Left ventricle myocardium inferior (tissue), 1 donor: ENCODE results near the gene CEACAM21. TPM values are rescaled to one million over a fixed set of nuclear protein-coding genes. Genes with fewer than 3 reads are reported as not detected.

Source experiments
- DNase-seq: peaks from one replicate; pipeline ENCODE4 v3.0.0-alpha.2; 2020
- H3K27ac ChIP-seq: fragments of 200-600 bp; replicated peaks from 2 replicates; pipeline ENCODE4 v1.8.0; 2021
- H3K27me3 ChIP-seq: fragments of 200-600 bp; 2 replicates; pipeline ENCODE4 v1.8.0; 2021; ENCODE audit warnings: low read depth
- H3K36me3 ChIP-seq: fragments of 200-600 bp; 2 replicates; pipeline ENCODE4 v1.8.0; 2021
- H3K4me1 ChIP-seq: fragments of 200-600 bp; 2 replicates; pipeline ENCODE4 v1.8.0; 2021
- H3K4me3 ChIP-seq: fragments of 200-600 bp; 2 replicates; pipeline ENCODE4 v1.8.0; 2021; ENCODE audit warnings: mild to moderate bottlenecking, moderate library complexity
- H3K9me3 ChIP-seq: fragments of 200-600 bp; replicated peaks from 2 replicates; pipeline ENCODE4 v1.8.0; 2021
- intact Hi-C: fragments of 100-400 bp; cut with micrococcal nuclease; formaldehyde crosslinking; loops from one replicate; pipeline ENCODE4 v1.11.0; 2022
- total RNA-seq: library from RNA; stranded (reverse); fragmentation: NEBNext Ultra II Directional; extraction: Animal tissue kit (Norgen Biotek cat#: 25700); gene quantifications from one replicate; pipeline ENCODE4 v1.2.1, GENCODE V29; 2021
- TF ChIP-seq, protein P1 (sequence below): fragments of 200-600 bp; IDR thresholded peaks from 2 replicates; pipeline ENCODE4 v1.8.0; 2021; ENCODE audit warnings: antibody characterized with exemption, mild to moderate bottlenecking, borderline replicate concordance
- donor health status: DM: no; HTN: yes; CAD: no; lungs with severe emphysema.

Gene CEACAM21
- total RNA-seq, 1 donor from 2014 or later: 0.60 TPM

DNA sequence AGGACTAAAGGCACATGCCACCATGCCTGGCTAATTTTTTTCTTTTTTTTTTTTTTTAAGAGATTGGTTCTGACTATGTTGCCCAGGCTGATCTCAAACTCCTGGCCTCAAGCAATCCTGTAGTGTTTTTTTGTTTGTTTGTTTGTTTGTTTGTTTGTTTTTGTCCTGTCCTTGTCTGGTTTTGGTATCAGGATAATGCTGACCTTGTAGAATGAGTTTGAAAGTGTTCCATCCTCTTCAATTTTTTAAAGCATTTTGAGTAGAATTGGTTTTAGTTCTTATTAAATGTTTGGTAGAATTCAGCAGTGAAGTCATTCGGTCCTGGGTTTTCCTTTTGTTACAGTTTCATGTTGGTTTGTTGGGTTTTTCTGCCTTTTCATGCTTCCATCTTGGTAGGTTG is 31.7 kb downstream of the CEACAM21 start:
- Histone ChIP-seq H3K36me3 (no peaks in the 10 kb centered on the region), H3K27ac (no peak overlapping the region), H3K4me1 (no peaks in the 10 kb centered on the region), H3K4me3 (no peak overlapping the region), H3K9me3 (peaks cover 13% of the 10 kb centered on the region), H3K27me3 (peaks cover 47% of the 10 kb centered on the region)
- intact Hi-C loops: no loop called here
- no peak for DNase-seq
- TF ChIP-seq, protein P1, sequence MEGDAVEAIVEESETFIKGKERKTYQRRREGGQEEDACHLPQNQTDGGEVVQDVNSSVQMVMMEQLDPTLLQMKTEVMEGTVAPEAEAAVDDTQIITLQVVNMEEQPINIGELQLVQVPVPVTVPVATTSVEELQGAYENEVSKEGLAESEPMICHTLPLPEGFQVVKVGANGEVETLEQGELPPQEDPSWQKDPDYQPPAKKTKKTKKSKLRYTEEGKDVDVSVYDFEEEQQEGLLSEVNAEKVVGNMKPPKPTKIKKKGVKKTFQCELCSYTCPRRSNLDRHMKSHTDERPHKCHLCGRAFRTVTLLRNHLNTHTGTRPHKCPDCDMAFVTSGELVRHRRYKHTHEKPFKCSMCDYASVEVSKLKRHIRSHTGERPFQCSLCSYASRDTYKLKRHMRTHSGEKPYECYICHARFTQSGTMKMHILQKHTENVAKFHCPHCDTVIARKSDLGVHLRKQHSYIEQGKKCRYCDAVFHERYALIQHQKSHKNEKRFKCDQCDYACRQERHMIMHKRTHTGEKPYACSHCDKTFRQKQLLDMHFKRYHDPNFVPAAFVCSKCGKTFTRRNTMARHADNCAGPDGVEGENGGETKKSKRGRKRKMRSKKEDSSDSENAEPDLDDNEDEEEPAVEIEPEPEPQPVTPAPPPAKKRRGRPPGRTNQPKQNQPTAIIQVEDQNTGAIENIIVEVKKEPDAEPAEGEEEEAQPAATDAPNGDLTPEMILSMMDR: no peak

DNA sequence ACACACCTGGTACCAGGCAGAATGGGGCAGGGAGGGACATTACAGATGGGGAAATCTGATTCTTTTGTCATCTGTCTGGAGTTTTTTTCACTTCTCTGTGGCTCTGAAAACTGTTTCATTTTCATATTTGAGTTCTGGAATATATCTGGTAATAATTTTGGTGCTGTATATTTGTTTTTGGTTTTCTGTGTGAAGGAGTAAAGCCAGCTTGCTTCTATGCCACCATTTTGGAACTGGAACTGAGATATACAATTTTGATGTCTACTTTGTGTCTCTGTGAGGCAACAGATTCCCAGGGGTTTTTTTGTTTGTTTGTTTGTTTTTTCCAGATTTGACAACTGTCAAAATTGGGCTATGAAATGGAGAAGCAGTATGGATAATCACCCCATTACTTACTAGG is 34.8 kb downstream of the CEACAM21 start:
- H3K36me3 ChIP-seq: no peaks in the 10 kb centered on the region
- H3K4me1 ChIP-seq: no peaks in the 10 kb centered on the region
- no peak for DNase-seq
- intact Hi-C loops: no loop called here
- H3K27me3 ChIP-seq: peaks cover 44% of the 10 kb centered on the region
- no peak overlapping the region for H3K4me3 ChIP-seq
- TF ChIP-seq, protein P1: no peak
- peaks cover 13% of the 10 kb centered on the region for H3K9me3 ChIP-seq
- H3K27ac ChIP-seq: no peak overlapping the region

DNA sequence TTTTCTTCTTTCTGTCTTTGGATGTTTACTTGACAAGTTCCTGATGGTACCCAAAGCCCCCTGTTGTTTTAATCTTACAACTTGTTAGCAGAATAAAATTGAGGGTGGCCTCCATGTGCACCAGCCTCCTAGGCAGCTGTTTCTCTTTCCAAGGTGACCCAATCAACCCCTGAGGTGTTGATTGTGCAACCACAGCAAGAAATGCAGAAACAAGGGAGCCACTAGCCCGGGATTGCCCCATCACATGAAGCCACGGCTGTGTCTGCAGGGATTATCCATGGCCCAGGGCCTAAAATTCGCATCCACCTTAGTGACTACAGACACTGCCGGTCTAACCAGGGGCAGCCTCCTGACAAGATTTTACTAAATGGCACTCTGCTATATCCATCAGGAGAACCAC is 36.5 kb downstream of the CEACAM21 start:
- Histone ChIP-seq H3K9me3 (peaks cover 13% of the 10 kb centered on the region), H3K27ac (no peak overlapping the region), H3K4me1 (no peaks in the 10 kb centered on the region), H3K27me3 (peaks cover 45% of the 10 kb centered on the region), H3K36me3 (no peaks in the 10 kb centered on the region), H3K4me3 (no peak overlapping the region)
- no peak for DNase-seq
- TF ChIP-seq, protein P1: no peak
- intact Hi-C loops: no loop called here

DNA sequence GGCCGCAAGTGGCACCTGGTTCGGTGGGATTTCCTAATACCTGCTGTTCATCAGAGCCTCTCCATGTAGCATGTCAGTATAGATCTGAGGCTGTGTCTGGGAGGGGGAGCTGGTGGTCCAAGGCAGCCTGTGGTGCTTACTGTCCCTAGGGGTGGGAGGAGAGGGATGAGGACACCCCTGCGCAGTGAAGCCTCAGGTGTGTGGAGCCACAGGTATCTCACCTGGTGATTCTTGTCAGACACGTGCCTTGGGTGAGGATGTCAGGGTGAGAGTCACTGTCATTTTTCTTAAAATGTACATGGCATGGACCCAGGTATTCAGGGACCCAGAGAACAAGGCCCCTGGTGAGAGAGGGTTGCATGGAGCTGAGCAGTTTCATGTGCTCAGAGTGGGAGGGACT is 39.2 kb downstream of the CEACAM21 start:
- peaks cover under 1% of the 10 kb centered on the region for H3K9me3 ChIP-seq
- intact Hi-C loops: no loop called here
- H3K27me3 ChIP-seq: peaks cover 63% of the 10 kb centered on the region
- no peak overlapping the region for H3K27ac ChIP-seq
- no peaks in the 10 kb centered on the region for H3K4me1 ChIP-seq
- H3K4me3 ChIP-seq: no peak overlapping the region
- no peak for DNase-seq
- no peaks in the 10 kb centered on the region for H3K36me3 ChIP-seq
- TF ChIP-seq, protein P1: no peak

DNA sequence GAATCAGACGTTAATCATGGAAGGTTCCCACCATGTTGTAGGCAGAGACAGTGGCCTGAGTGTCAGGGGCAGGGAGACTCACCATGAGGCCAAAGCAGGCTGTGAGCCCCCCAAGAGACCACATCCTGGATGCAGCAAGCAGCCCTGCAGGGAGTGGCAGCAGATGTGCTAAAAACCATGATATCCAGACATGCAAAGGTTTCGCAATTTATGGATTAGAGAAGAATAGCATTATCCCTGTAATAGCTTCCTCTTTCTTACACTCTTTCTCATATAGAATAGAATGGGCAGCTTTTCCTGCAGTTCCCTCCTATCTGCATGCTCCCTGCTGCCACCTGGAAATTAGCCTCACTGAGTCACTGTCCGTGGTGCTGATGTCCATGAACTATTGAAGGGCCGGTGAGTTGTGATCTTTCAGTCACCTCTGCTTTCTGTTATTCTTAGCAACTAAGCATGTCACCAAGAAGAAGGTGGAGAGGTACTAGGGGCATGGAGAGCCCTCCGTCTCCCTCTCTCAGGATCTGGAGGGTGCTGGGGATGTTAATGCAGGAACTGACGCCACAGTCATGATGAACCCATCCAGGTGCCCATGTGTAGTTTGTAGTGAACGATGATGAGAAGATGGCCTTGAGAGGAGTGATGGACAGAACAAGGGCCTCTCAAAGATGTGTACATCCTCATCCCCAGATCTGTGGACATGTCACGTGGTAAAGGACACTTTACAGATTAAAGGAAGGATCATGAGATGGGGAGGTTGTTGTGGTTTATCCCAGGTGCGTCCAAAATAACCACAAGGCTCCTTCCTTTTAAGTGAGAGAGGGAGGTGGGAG is 41.0 kb downstream of the CEACAM21 start:
- TF ChIP-seq, protein P1: no peak
- Histone ChIP-seq H3K36me3 (no peaks in the 10 kb centered on the region), H3K4me3 (no peak overlapping the region), H3K4me1 (no peaks in the 10 kb centered on the region), H3K9me3 (no peaks in the 10 kb centered on the region), H3K27me3 (peaks cover 79% of the 10 kb centered on the region), H3K27ac (no peak overlapping the region)
- DNase-seq: no peak
- intact Hi-C loops: no loop called here
